Measurements from ENCODE around the gene ARMC5.
"Not testable (repeated sequence)": the region's sequence is repeated elsewhere in the genome, so short reads cannot be mapped to it uniquely, and the experiment has no call there.

- TF ChIP-seq, protein P1, sequence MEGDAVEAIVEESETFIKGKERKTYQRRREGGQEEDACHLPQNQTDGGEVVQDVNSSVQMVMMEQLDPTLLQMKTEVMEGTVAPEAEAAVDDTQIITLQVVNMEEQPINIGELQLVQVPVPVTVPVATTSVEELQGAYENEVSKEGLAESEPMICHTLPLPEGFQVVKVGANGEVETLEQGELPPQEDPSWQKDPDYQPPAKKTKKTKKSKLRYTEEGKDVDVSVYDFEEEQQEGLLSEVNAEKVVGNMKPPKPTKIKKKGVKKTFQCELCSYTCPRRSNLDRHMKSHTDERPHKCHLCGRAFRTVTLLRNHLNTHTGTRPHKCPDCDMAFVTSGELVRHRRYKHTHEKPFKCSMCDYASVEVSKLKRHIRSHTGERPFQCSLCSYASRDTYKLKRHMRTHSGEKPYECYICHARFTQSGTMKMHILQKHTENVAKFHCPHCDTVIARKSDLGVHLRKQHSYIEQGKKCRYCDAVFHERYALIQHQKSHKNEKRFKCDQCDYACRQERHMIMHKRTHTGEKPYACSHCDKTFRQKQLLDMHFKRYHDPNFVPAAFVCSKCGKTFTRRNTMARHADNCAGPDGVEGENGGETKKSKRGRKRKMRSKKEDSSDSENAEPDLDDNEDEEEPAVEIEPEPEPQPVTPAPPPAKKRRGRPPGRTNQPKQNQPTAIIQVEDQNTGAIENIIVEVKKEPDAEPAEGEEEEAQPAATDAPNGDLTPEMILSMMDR (IDR thresholded peaks at IDR 0.05), result not testable (repeated sequence)
- TF ChIP-seq POLR2A (IDR thresholded peaks at IDR 0.05), result not testable (repeated sequence)
These were observed 20.3 kb upstream of the ARMC5 start for GRCh38 chr16:31439023-31439422.
